K562 (cell line): ENCODE measurements around the gene GYS1. TPM values are rescaled to one million over a fixed set of nuclear protein-coding genes. Genes with fewer than 3 reads are reported as not detected.

Experiments
- CBFA2T2 ChIP-seq: fragments of 450-650 bp; conservative IDR thresholded peaks from 2 replicates; pipeline ENCODE4 v1.6.1; 2017; ENCODE audit warnings: mild to moderate bottlenecking
- CCNT2 ChIP-seq: IDR thresholded peaks from 2 replicates; pipeline ENCODE4 v1.6.1; 2011; ENCODE audit warnings: borderline replicate concordance, low read depth, mild to moderate bottlenecking, moderate library complexity, mixed read lengths, low read length; ENCODE audit not compliant: insufficient read length; ENCODE audit errors: extremely low read depth
- DMBX1 ChIP-seq: fragments of 250-450 bp; sonication (Bioruptor Pico); IDR thresholded peaks from 2 replicates; pipeline ENCODE4 v1.8.0; 2022; ENCODE audit warnings: inconsistent platforms, mild to moderate bottlenecking, moderate library complexity, borderline replicate concordance
- HMG20B ChIP-seq: fragments of 250-450 bp; sonication (Bioruptor Pico); IDR thresholded peaks from 2 replicates; pipeline ENCODE4 v1.5.0; 2021; ENCODE audit warnings: mild to moderate bottlenecking
- KLF13 ChIP-seq: fragments of 450-650 bp; IDR thresholded peaks from 2 replicates; pipeline ENCODE4 v1.6.1; 2016; ENCODE audit warnings: missing genetic modification characterization, low read depth, mild to moderate bottlenecking, missing compliant biosample characterization, moderate library complexity, borderline replicate concordance
- KLF6 ChIP-seq: fragments of 250-450 bp; sonication (Bioruptor Pico); IDR thresholded peaks from 2 replicates; pipeline ENCODE4 v1.4.0; 2020; ENCODE audit warnings: mild to moderate bottlenecking, moderate library complexity, borderline replicate concordance
- MCM3 ChIP-seq: fragments of 450-650 bp; IDR thresholded peaks from 2 replicates; pipeline ENCODE4 v1.6.1; 2016
- NCOA2 ChIP-seq, 2 experiments: fragments of 450-650 bp; IDR thresholded peaks; 2 replicates each; pipeline ENCODE4 v1.6.1; 2018; ENCODE audit warnings: mild to moderate bottlenecking in 2 of 2, moderate library complexity in 1 of 2; ENCODE audit not compliant: partially characterized antibody in 2 of 2
- NEUROD1 ChIP-seq: fragments of 150-350 bp; IDR thresholded peaks from 2 replicates; pipeline ENCODE4 v1.6.1; 2014; ENCODE audit warnings: borderline replicate concordance, low read length, low read depth; ENCODE audit not compliant: partially characterized antibody
- OTX1 ChIP-seq: fragments of 450-650 bp; formaldehyde crosslinking; IDR thresholded peaks from 2 replicates; pipeline ENCODE4 v1.4.0; 2022; ENCODE audit warnings: mild to moderate bottlenecking
- PHB ChIP-seq: fragments of 250-450 bp; sonication (Bioruptor Pico); IDR thresholded peaks from 2 replicates; pipeline ENCODE4 v1.5.0; 2021
- RBM25 ChIP-seq: fragments of 200-400 bp; formaldehyde crosslinking; IDR thresholded peaks from 2 replicates; pipeline ENCODE4 v1.6.1; 2018; ENCODE audit warnings: low read length, low read depth, moderate library complexity; ENCODE audit not compliant: severe bottlenecking
- TAL1 ChIP-seq: fragments of 450-650 bp; IDR thresholded peaks from 2 replicates; pipeline ENCODE4 v1.6.1; 2016; ENCODE audit warnings: mild to moderate bottlenecking
- ZNF175 ChIP-seq: fragments of 200-800 bp; sonication (Bioruptor generic); IDR thresholded peaks from 2 replicates; pipeline ENCODE4 v1.6.1; 2016; ENCODE audit warnings: low read depth, mild to moderate bottlenecking, missing genetic modification characterization, missing compliant biosample characterization
- ZNF253 ChIP-seq: fragments of 250-450 bp; sonication (Bioruptor Pico); conservative IDR thresholded peaks from 2 replicates; pipeline ENCODE4 v1.6.1; 2021; ENCODE audit warnings: mild to moderate bottlenecking
- ZNF586 ChIP-seq: fragments of 450-650 bp; formaldehyde crosslinking; conservative IDR thresholded peaks from 2 replicates; pipeline ENCODE4 v1.4.0; 2020; ENCODE audit warnings: mild to moderate bottlenecking, moderate library complexity
- ZNF668 ChIP-seq: fragments of 250-450 bp; sonication (Bioruptor Pico); IDR thresholded peaks from 2 replicates; pipeline ENCODE4 v1.8.0; 2022; ENCODE audit warnings: mild to moderate bottlenecking, inconsistent platforms
- polyA plus RNA-seq, 8 experiments: library from polyadenylated mRNA; depleted of rRNA in 4 of 8; stranded (reverse) in 5 of 8; unstranded in 3 of 8; fragments of >200 nt; fragmentation: Nextera tagmentation in 2 of 8; fragmentation: Illumina TruSeq in 1 of 8; extraction: Ambion mirVana in 2 of 8; extraction: Trizol in 1 of 8; gene quantifications; 2 replicates each; pipeline versions ENCODE4 v1.2.1 to v1.2.3, GENCODE V29; 2011 to 2014; ENCODE audit warnings: inconsistent platforms in 1 of 8, missing spikeins in 1 of 8
- total RNA-seq, 7 experiments: library from RNA; depleted of rRNA in 6 of 7; stranded (reverse); fragments of >200 nt in 6 of 7; fragmentation: Illumina TruSeq in 2 of 7; extraction: Trizol in 2 of 7; gene quantifications; 2 replicates each; pipeline versions ENCODE4 v1.2.1 to v1.2.3, GENCODE V29; 2011 to 2021; ENCODE audit warnings: low replicate concordance in 1 of 7
- TF ChIP-seq, protein P1 (sequence below): sonication (generic); formaldehyde crosslinking; IDR thresholded peaks from 2 replicates; pipeline ENCODE4 v1.4.0; 2020; ENCODE audit warnings: mild to moderate bottlenecking, missing genetic modification reagents
- TF ChIP-seq, protein P2 (sequence below): sonication (generic); formaldehyde crosslinking; IDR thresholded peaks from 2 replicates; pipeline ENCODE4 v1.9.0; 2022; ENCODE audit warnings: mild to moderate bottlenecking, missing genetic modification reagents
- TF ChIP-seq, protein P3 (sequence below): sonication (generic); formaldehyde crosslinking; IDR thresholded peaks from 2 replicates; pipeline ENCODE4 v1.8.0; 2022; ENCODE audit warnings: mild to moderate bottlenecking, missing genetic modification reagents, borderline replicate concordance
- TF ChIP-seq, protein P4 (sequence below): fragments of 250-450 bp; sonication (Bioruptor Pico); IDR thresholded peaks from 2 replicates; pipeline ENCODE4 v1.5.0; 2020; ENCODE audit warnings: mild to moderate bottlenecking, borderline replicate concordance

The GYS1 gene
- total and polyA plus RNA-seq, 9 of the 15 experiments (the other 6 are each of a cell fraction or from before 2014, with no cell fraction given), result 1.9 to 31.1 (median 15.2) TPM

DNA sequence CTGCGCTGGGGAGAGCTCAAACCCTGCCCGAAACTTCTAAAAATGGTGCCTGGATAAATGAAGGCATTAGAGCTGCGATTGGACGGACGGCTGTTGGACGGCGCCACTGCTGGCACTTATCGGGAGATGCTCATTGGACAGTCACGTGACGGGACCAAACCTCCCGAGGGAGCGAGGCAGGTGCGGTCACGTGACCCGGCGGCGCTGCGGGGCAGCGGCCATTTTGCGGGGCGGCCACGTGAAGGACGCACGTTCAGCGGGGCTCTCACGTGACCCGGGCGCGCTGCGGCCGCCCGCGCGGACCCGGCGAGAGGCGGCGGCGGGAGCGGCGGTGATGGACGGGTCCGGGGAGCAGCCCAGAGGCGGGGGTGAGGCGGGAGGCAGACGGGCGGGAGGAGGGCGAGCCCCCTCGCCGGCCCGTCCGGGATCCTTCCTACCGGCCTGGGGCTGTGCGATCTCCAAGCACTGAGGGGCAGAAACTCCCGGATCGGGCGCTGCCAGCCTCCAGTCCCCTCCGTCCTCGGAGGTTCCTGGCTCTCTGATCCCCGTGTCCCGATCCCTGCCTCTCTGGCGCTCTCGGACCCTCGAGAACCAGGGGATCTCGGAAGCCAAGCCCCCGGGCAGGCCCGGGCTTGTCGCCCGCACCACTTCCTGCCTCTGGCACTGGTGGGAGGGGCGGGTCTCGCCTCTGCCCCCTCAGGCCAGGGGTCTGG, 38.4 kb downstream of the GYS1 start, which contains the start of gene BAX (continued):
- no peak for TF ChIP-seq NCOA2 (IDR thresholded peaks at IDR 0.05; ENCODE audit: partially characterized antibody in 2 of 2)
- TF ChIP-seq ZNF253 (CRISPR knock-in tag), result no peak
- no peak for TF ChIP-seq RBM25
- TF ChIP-seq, protein P1, sequence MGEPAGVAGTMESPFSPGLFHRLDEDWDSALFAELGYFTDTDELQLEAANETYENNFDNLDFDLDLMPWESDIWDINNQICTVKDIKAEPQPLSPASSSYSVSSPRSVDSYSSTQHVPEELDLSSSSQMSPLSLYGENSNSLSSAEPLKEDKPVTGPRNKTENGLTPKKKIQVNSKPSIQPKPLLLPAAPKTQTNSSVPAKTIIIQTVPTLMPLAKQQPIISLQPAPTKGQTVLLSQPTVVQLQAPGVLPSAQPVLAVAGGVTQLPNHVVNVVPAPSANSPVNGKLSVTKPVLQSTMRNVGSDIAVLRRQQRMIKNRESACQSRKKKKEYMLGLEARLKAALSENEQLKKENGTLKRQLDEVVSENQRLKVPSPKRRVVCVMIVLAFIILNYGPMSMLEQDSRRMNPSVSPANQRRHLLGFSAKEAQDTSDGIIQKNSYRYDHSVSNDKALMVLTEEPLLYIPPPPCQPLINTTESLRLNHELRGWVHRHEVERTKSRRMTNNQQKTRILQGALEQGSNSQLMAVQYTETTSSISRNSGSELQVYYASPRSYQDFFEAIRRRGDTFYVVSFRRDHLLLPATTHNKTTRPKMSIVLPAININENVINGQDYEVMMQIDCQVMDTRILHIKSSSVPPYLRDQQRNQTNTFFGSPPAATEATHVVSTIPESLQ (CRISPR knock-in tag), result no peak
- peak; percentile 18; the same call in 1 of the 2 replicates for TF ChIP-seq KLF13 (tag)
- TF ChIP-seq KLF6, result peak; percentile 69
- TF ChIP-seq DMBX1 (CRISPR knock-in tag), result no peak
- no peak for TF ChIP-seq PHB (CRISPR knock-in tag)
- TF ChIP-seq, protein P2, sequence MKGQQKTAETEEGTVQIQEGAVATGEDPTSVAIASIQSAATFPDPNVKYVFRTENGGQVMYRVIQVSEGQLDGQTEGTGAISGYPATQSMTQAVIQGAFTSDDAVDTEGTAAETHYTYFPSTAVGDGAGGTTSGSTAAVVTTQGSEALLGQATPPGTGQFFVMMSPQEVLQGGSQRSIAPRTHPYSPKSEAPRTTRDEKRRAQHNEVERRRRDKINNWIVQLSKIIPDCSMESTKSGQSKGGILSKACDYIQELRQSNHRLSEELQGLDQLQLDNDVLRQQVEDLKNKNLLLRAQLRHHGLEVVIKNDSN (CRISPR knock-in tag), result peak; percentile 99
- TF ChIP-seq OTX1 (CRISPR knock-in tag), result no peak
- no peak; the same call in 1 of the 2 replicates for TF ChIP-seq TAL1
- TF ChIP-seq MCM3, result no peak
- TF ChIP-seq CBFA2T2, result peak; percentile 100
- TF ChIP-seq ZNF586 (CRISPR knock-in tag), result no peak
- TF ChIP-seq CCNT2, result peak; percentile 97
- TF ChIP-seq HMG20B (CRISPR knock-in tag), result no peak
- TF ChIP-seq NEUROD1, result peak; percentile 62
- TF ChIP-seq, protein P3, sequence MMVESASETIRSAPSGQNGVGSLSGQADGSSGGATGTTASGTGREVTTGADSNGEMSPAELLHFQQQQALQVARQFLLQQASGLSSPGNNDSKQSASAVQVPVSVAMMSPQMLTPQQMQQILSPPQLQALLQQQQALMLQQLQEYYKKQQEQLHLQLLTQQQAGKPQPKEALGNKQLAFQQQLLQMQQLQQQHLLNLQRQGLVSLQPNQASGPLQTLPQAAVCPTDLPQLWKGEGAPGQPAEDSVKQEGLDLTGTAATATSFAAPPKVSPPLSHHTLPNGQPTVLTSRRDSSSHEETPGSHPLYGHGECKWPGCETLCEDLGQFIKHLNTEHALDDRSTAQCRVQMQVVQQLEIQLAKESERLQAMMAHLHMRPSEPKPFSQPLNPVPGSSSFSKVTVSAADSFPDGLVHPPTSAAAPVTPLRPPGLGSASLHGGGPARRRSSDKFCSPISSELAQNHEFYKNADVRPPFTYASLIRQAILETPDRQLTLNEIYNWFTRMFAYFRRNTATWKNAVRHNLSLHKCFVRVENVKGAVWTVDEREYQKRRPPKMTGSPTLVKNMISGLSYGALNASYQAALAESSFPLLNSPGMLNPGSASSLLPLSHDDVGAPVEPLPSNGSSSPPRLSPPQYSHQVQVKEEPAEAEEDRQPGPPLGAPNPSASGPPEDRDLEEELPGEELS (CRISPR knock-in tag), result no peak
- TF ChIP-seq ZNF175, result no peak; the same call in 1 of the 2 replicates
- TF ChIP-seq ZNF668 (CRISPR knock-in tag), result peak; percentile 90; the same call in 1 of the 2 replicates
- TF ChIP-seq, protein P4, sequence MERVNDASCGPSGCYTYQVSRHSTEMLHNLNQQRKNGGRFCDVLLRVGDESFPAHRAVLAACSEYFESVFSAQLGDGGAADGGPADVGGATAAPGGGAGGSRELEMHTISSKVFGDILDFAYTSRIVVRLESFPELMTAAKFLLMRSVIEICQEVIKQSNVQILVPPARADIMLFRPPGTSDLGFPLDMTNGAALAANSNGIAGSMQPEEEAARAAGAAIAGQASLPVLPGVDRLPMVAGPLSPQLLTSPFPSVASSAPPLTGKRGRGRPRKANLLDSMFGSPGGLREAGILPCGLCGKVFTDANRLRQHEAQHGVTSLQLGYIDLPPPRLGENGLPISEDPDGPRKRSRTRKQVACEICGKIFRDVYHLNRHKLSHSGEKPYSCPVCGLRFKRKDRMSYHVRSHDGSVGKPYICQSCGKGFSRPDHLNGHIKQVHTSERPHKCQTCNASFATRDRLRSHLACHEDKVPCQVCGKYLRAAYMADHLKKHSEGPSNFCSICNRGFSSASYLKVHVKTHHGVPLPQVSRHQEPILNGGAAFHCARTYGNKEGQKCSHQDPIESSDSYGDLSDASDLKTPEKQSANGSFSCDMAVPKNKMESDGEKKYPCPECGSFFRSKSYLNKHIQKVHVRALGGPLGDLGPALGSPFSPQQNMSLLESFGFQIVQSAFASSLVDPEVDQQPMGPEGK (CRISPR knock-in tag), result no peak
